ENCODE data around the gene SNRPA1.
A peak's percentile ranks its signal among the peaks of the same experiment; 100 is the strongest.

Gene SNRPA1

GRCh38 chr15:101294731-101295606 lies at the start of gene SNRPA1:
Gene SNRPA1 (minus strand): TSS chr15:101295248. CDS start chr15:101295178, 70 bp downstream.
- DNase-seq (ENCODE audit: low read depth in 2 of 3, low spot score in 1 of 3) = peak; percentile 93 to 99 (median 96)

GRCh38 chr15:101342056-101342455 lies 47.0 kb upstream of the SNRPA1 start:
- DNase-seq (ENCODE audit: low read depth in 2 of 3, low spot score in 1 of 3) = no peak

- DNase-seq (ENCODE audit: low read depth in 2 of 3, low spot score in 1 of 3) = no peak
Observed at GRCh38 chr15:101338502-101339057, 43.5 kb upstream of the SNRPA1 start.

- DNase-seq (ENCODE audit: low read depth in 2 of 3, low spot score in 1 of 3) = no peak
Observed at GRCh38 chr15:101337976-101338375, 42.9 kb upstream of the SNRPA1 start.

- DNase-seq (ENCODE audit: low read depth in 2 of 3, low spot score in 1 of 3) = peak; percentile 33 to 44 (median 34)
Observed at GRCh38 chr15:101333907-101334789, 39.1 kb upstream of the SNRPA1 start.

DNA sequence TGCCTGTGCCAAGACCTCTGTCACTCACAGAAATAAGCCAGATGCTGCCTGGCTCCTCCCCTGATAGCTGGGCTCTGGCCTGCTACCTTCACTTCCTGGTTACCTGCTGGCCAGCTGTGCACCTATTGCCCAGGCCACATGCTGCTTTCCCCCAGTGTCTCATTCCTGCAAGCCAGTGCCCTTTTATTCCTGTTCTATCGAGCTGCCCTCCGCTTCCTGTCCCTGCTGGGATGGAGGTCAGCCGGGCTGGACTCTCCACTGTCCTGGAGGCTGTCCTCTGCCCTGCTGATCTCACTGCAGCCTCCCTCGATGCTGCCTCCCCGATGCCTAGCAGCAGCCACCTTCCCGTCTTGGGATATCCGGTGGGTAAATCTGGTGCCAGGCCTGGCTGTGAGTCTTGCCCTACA lies 37.0 kb upstream of the SNRPA1 start:
- DNase-seq (ENCODE audit: low read depth in 2 of 3, low spot score in 1 of 3) = no peak

DNA sequence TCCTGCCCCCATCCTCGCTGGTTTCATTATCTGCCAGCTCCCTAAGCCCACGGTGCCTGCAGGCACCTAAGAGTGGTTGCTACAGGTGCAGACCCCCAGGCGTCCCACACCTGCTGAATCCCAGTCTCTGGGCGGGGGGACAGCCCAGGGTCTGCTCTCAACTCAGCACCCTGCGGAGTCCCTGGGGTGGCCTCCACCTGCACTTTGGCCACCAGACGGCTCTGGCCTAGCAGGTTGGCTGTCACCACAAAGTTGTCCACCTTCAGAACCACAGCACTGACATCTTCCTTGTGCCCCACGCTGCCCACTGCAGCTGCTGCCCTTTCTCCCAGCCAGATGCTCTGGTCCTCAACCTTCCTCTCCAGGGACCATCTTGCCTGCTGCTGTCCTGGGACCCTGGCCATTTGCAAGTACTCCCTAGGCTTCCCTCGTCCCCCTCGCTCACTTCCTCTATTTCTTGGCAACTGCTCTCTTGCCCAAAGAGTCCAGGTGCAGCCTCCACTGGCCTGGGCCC lies 34.9 kb upstream of the SNRPA1 start:
- no peak for DNase-seq (ENCODE audit: low read depth in 2 of 3, low spot score in 1 of 3)

GRCh38 chr15:101329309-101329863 lies 34.3 kb upstream of the SNRPA1 start:
- no peak for DNase-seq (ENCODE audit: low read depth in 2 of 3, low spot score in 1 of 3)

GRCh38 chr15:101328001-101328400 lies 33.0 kb upstream of the SNRPA1 start:
- DNase-seq (ENCODE audit: low read depth in 2 of 3, low spot score in 1 of 3) = no peak

GRCh38 chr15:101327147-101327740 lies 32.2 kb upstream of the SNRPA1 start:
- DNase-seq (ENCODE audit: low read depth in 2 of 3, low spot score in 1 of 3) = no peak

- no peak for DNase-seq (ENCODE audit: low read depth in 2 of 3, low spot score in 1 of 3)
Observed at GRCh38 chr15:101326462-101327146, 31.6 kb upstream of the SNRPA1 start.

DNA sequence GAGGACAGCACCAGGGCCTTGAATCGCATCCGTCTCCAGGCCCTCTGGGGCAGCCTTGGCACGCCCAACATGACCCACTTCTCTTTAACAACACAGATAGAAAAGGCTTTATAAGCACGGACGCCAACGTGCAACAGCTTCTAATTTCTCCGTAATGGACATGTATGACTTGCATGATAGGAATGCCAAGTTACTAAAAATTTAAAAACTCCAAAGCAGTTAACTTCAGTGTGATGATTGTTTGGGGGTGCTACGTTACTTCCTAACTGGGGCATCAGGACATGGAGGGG lies 30.9 kb upstream of the SNRPA1 start:
- DNase-seq (ENCODE audit: low read depth in 2 of 3, low spot score in 1 of 3) = no peak

GRCh38 chr15:101325263-101326025 lies 30.4 kb upstream of the SNRPA1 start:
- no peak for DNase-seq (ENCODE audit: low read depth in 2 of 3, low spot score in 1 of 3)

GRCh38 chr15:101324524-101325177 lies 29.6 kb upstream of the SNRPA1 start:
- DNase-seq (ENCODE audit: low read depth in 2 of 3, low spot score in 1 of 3) = no peak

DNA sequence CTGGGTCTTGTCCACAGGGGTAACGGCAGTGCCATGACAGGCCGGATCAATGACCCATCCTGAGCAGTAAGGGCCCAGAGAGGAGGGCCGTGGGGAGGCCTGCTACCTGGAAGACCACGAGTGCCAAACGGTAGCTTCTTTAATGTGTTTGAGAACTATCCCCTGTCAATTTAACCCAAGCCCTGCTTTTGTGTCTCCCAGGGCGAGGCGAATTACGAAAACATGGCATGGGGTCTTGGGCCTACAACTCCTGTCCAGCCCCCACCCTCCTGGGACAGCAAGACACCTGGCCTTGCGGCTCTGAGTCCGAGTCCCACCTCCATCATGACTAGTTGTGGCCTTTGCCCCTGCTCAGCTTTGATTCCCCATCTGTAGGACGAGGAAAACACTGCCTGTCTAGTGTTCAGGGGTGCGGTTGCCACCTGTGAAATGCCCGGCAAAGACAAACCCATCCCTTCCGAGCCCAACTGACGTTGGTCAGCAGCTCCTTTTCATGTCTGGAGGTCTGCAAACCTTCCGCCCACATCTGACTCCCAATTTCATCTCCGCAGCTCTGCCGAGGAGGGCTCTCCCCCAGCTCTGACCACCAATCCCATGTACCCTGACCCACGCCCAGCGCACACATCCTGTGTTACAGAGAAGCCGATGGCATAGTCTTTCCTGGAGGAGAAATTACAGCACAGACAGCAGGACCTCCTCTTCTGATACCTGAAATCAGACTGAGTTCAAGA lies 28.9 kb upstream of the SNRPA1 start:
- no peak for DNase-seq (ENCODE audit: low read depth in 2 of 3, low spot score in 1 of 3)

- no peak for DNase-seq (ENCODE audit: low read depth in 2 of 3, low spot score in 1 of 3)
Observed at GRCh38 chr15:101322854-101323477, 27.9 kb upstream of the SNRPA1 start.

DNA sequence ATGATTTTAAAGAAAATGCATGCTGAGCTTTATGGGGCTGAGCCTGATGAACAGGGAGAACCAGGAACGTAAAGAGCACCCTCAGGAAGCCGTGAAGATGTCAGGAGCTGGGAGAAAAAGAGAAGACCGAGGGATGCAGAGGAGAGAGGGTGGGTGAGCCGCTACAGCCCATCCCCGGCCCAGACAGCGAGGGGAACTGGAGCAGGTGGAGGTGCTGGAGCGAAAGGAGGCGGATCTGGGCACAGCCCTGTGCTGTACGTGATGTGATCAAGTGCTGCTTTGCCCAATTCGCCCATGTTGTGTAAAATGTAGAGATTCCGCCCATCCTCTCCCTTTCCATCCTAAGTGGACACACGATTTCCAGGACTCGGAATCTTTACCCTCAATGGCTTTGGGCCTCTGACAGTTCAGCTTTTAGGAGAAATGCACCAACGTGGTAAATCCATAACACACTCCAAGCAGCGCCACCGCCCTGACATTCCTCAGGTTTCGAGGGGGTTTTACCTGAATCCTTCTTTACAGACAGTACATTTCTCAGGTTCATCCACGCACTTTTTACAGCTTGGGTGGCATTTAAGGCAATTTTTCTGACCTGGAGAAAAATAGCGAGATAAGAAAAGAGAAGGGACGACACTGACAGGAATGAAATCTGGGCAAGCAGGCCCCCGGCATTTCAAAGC lies 27.1 kb upstream of the SNRPA1 start:
- DNase-seq (ENCODE audit: low read depth in 2 of 3, low spot score in 1 of 3) = no peak

All from stimulated activated CD4-positive, alpha-beta T cell treated with anti-CD3 and anti-CD28 coated beads, Interleukin-12 subunit alpha, Interleukin-12 subunit beta, amount 100 ng/mL, for 48 hours (primary cell).